ENCODE measurements around the gene HOXB2. TPM values are rescaled to one million over a fixed set of nuclear protein-coding genes. Genes with fewer than 3 reads are reported as not detected.

The HOXB2 gene
- total and polyA plus RNA-seq, 2 donors (not counting 1 experiment from before 2014, with no cell fraction given), result 12.2 to 12.3 TPM

DNA sequence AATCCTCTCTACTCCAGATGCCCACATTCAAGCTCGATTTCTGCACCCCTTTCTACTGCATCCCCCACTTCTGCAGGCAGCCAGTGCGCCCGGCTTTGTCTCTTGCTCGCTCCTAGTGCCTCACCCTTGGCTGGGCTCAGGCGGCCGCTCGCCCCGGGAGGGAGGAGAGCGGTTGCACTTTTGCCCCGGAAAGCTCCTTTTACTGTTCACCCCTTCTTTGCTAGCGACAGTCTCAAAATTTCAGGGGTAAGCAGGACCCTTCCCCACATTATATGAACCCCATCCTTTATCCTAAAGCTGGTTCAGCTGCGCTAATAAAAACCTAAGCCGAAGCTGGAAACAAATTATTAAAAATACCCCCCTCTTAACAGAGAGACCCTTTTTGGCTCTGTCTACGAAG, 47.7 kb upstream of the HOXB2 start:
- Histone ChIP-seq H3K79me2 (ENCODE audit: control insufficient read depth, insufficient read depth, low read length) (peaks cover 97% of the 10 kb centered on the region), H3K36me3 (ENCODE audit: control insufficient read depth, insufficient read depth, low read length) (peaks cover 4% of the 10 kb centered on the region), H3K27ac (ENCODE audit: insufficient read depth, low read length) (peak overlapping the region; percentile 98), H3K27me3 (ENCODE audit: control insufficient read depth, insufficient read depth, low read length) (no peaks in the 10 kb centered on the region), H2AFZ (ENCODE audit: low read length) (no peak overlapping the region), H4K20me1 (ENCODE audit: control insufficient read depth, extremely low read depth, insufficient read depth, low read length) (no peaks in the 10 kb centered on the region), H3K4me1 (ENCODE audit: control insufficient read depth, extremely low read depth, insufficient read depth, low read length) (peaks cover 2% of the 10 kb centered on the region), H3K4me3 (replicated peaks in 1 of 4; ENCODE audit: control extremely low read depth in 1 of 4, insufficient read depth in 1 of 4, low read depth in 3 of 4, low read length in 4 of 4) (peak overlapping the region; percentile 83 to 98 (median 92)), H3K9ac (ENCODE audit: insufficient read depth, low read length) (peak overlapping the region; percentile 94), H3K9me3 (ENCODE audit: control insufficient read depth, insufficient read depth, low read depth, low read length) (no peaks in the 10 kb centered on the region), H3K4me2 (ENCODE audit: extremely low read depth, insufficient read depth, low read length) (peak overlapping the region; percentile 81)
- TF ChIP-seq EZH2 (IDR thresholded peaks at IDR 0.05; ENCODE audit: low read length, missing control alignments), result no peak
- TF ChIP-seq, protein P1, sequence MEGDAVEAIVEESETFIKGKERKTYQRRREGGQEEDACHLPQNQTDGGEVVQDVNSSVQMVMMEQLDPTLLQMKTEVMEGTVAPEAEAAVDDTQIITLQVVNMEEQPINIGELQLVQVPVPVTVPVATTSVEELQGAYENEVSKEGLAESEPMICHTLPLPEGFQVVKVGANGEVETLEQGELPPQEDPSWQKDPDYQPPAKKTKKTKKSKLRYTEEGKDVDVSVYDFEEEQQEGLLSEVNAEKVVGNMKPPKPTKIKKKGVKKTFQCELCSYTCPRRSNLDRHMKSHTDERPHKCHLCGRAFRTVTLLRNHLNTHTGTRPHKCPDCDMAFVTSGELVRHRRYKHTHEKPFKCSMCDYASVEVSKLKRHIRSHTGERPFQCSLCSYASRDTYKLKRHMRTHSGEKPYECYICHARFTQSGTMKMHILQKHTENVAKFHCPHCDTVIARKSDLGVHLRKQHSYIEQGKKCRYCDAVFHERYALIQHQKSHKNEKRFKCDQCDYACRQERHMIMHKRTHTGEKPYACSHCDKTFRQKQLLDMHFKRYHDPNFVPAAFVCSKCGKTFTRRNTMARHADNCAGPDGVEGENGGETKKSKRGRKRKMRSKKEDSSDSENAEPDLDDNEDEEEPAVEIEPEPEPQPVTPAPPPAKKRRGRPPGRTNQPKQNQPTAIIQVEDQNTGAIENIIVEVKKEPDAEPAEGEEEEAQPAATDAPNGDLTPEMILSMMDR (conservative IDR thresholded peaks at IDR 0.05 in 1 of 2, IDR thresholded peaks at IDR 0.05 in 1 of 2; ENCODE audit: low read depth in 1 of 2, low read length in 2 of 2), result no peak
- peak in 1 of 2 donors; percentile 35 for DNase-seq (ENCODE audit: low read depth in 2 of 2)

DNA sequence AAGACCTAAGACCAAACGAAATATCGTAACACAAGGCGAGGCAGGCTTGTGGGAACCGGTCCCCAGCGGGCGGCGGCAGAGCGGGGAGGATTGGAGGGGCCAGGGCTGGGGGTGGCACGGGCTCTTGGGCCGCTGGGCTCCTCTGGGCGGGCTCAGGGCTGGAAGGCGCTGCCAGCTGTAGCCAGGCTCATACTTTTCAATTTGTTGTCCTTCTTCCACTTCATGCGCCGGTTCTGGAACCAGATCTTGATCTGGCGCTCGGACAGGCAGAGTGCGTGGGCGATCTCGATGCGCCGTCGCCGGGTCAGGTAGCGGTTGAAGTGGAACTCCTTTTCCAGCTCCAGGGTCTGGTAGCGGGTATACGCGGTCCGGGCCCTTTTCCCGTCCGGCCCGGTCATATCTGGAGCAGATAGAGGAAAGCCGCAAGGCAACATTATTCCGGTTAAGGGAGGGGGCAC, 47.2 kb upstream of the HOXB2 start:
- no peaks in the 10 kb centered on the region for H4K20me1 ChIP-seq (ENCODE audit: control insufficient read depth, extremely low read depth, insufficient read depth, low read length)
- peaks cover 97% of the 10 kb centered on the region for H3K79me2 ChIP-seq (ENCODE audit: control insufficient read depth, insufficient read depth, low read length)
- TF ChIP-seq, protein P1 (conservative IDR thresholded peaks at IDR 0.05 in 1 of 2, IDR thresholded peaks at IDR 0.05 in 1 of 2; ENCODE audit: low read depth in 1 of 2, low read length in 2 of 2), result no peak
- TF ChIP-seq EZH2 (IDR thresholded peaks at IDR 0.05; ENCODE audit: low read length, missing control alignments), result no peak
- H3K4me2 ChIP-seq (ENCODE audit: extremely low read depth, insufficient read depth, low read length), result peak overlapping the region; percentile 98
- H3K27ac ChIP-seq (ENCODE audit: insufficient read depth, low read length), result peak overlapping the region; percentile 98
- H2AFZ ChIP-seq (ENCODE audit: low read length), result no peak overlapping the region
- H3K4me1 ChIP-seq (ENCODE audit: control insufficient read depth, extremely low read depth, insufficient read depth, low read length), result peaks cover 2% of the 10 kb centered on the region
- H3K36me3 ChIP-seq (ENCODE audit: control insufficient read depth, insufficient read depth, low read length), result peaks cover 4% of the 10 kb centered on the region
- peak; percentile 28 to 64 for DNase-seq (ENCODE audit: low read depth in 2 of 2)
- H3K27me3 ChIP-seq (ENCODE audit: control insufficient read depth, insufficient read depth, low read length), result no peaks in the 10 kb centered on the region
- peak overlapping the region; percentile 94 for H3K9ac ChIP-seq (ENCODE audit: insufficient read depth, low read length)
- no peaks in the 10 kb centered on the region for H3K9me3 ChIP-seq (ENCODE audit: control insufficient read depth, insufficient read depth, low read depth, low read length)
- peak overlapping the region; percentile 83 to 98 (median 92) for H3K4me3 ChIP-seq (replicated peaks in 1 of 4; ENCODE audit: control extremely low read depth in 1 of 4, insufficient read depth in 1 of 4, low read depth in 3 of 4, low read length in 4 of 4)

DNA sequence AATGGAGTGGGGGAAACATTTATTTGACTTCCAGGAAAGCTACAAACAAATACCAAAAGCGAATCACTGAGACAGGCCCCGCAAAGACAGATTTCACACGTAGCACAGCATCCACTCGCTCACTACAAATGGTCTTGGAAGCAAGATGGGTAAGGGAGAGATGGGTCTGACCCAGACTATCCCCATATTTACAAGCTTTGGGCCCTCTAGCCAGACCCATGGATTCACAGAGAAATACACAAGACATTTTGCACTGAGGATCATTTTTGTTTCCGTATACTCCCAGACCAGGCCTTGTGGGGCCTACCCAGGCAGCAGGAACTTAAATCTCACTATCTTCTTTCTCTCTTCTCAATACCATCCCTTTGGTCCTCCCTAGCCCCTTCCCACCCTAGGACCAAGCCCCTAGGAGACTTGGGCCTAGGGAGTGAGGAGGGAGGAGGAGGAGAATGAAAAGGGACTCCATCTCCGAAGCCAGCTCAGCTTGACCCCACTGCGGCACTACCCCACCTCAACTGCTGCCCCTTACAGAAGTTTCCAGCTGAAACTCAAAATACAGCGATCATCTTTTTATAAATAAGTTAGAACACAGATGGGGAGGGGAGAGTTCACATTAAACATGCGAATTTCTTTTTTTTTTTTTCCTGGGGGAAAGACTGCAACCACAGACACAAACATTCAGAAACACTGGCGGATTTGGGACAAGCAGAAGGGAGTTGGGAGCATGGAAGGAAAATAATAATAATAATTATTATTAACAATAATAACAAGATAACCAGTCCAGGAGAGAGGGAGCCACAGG, 46.5 kb upstream of the HOXB2 start:
- H3K9me3 ChIP-seq (ENCODE audit: control insufficient read depth, insufficient read depth, low read depth, low read length), result no peaks in the 10 kb centered on the region
- DNase-seq (ENCODE audit: low read depth in 2 of 2), result peak in 1 of 2 donors; percentile 38
- peaks cover 2% of the 10 kb centered on the region for H3K4me1 ChIP-seq (ENCODE audit: control insufficient read depth, extremely low read depth, insufficient read depth, low read length)
- peak overlapping the region; percentile 83 to 98 (median 92) for H3K4me3 ChIP-seq (replicated peaks in 1 of 4; ENCODE audit: control extremely low read depth in 1 of 4, insufficient read depth in 1 of 4, low read depth in 3 of 4, low read length in 4 of 4)
- H3K4me2 ChIP-seq (ENCODE audit: extremely low read depth, insufficient read depth, low read length), result peak overlapping the region; percentile 98
- H3K36me3 ChIP-seq (ENCODE audit: control insufficient read depth, insufficient read depth, low read length), result peaks cover 4% of the 10 kb centered on the region
- H2AFZ ChIP-seq (ENCODE audit: low read length), result no peak overlapping the region
- no peaks in the 10 kb centered on the region for H3K27me3 ChIP-seq (ENCODE audit: control insufficient read depth, insufficient read depth, low read length)
- H3K9ac ChIP-seq (ENCODE audit: insufficient read depth, low read length), result peak overlapping the region; percentile 94
- peaks cover 97% of the 10 kb centered on the region for H3K79me2 ChIP-seq (ENCODE audit: control insufficient read depth, insufficient read depth, low read length)
- TF ChIP-seq, protein P1 (conservative IDR thresholded peaks at IDR 0.05 in 1 of 2, IDR thresholded peaks at IDR 0.05 in 1 of 2; ENCODE audit: low read depth in 1 of 2, low read length in 2 of 2), result no peak
- no peak for TF ChIP-seq EZH2 (IDR thresholded peaks at IDR 0.05; ENCODE audit: low read length, missing control alignments)
- no peaks in the 10 kb centered on the region for H4K20me1 ChIP-seq (ENCODE audit: control insufficient read depth, extremely low read depth, insufficient read depth, low read length)
- H3K27ac ChIP-seq (ENCODE audit: insufficient read depth, low read length), result peak overlapping the region; percentile 98
